ENCODE data around the gene ZNF331.
A peak's percentile ranks its signal among the peaks of the same experiment; 100 is the strongest.

The ZNF331 gene

DNA sequence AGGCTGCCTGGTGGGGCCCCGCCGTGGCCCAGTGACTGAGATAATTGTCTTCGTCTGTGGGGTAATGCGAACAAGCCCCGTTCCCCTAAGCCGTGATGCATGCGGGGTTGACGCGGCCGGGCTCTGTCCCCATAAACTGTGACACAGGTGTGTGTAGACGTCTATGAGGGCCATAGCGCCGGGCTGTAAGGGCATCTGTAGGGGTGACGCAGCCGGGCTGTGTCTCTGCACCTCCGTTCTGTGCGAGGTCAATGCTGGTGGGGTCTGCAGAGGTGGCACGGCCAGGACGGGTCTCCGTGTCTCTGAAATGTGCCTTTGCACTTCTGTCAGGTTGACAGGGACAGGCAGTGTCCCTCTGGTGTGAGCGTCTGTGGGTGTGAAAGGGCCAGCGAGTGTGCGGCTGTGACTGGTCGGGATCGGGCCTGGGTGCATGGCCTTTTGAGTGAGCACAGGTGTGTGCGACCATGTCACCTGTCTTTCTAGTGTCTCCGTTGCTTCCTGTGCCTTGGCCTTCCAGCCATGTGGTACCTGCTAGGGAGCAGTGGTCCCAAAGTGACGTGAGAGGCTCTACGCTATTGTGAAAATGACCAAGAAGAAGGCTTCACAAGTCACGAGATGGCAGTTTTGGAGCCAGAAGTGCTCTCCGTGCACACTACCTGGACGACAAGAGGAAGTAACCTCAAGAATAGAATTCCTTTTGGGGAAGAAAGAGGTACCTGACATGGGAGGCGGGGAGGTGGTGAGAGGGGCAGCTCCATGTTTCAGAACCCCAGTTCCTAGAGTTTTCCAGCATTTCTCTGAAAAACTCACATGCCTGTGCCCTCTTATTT is 16.4 kb upstream of the ZNF331 start:
- DNase-seq: no peak

GRCh38 chr19:53525922-53526321 is 12.0 kb upstream of the ZNF331 start:
- no peak for DNase-seq

DNA sequence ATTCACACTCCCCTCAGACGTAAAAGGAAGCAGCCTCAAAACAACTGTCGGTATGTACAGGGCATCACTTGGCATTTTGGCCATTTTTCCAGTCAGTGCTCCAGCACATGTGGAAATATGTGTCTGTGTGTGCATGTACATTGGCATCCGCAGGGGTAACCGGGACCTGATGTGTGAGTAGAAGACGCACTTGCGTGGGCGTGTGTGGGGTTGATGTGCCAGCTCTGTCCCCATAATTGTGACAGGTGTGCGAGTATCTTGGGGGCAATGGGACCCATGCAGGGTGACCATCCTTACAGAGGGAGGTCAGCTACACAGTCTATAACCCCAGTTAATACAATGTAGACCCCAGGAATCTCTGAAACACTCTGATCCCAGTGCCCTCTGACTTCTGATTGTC is 7.3 kb upstream of the ZNF331 start:
- DNase-seq: no peak

GRCh38 chr19:53531457-53531856 is 6.5 kb upstream of the ZNF331 start:
- DNase-seq: no peak

DNA sequence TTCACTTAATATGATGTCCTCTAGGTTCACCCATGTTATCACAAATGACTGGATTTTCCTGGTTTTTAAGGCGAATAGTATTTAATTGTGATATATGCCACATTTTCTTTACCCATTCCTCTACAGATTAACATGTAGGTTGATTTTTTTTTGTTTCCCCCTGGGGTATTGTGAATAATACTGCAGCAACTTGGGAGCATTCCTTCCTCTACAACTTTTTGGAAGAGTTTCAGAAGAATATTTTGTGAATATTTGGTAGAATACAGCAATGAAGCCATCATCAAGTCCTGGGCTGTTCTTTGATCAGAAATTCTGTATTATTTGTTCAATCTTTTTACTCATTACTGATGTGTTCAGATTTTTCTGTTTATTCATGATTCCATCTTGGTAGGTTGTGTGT is 5.6 kb upstream of the ZNF331 start:
- no peak for DNase-seq

GRCh38 chr19:53536225-53536548 is 1.8 kb upstream of the ZNF331 start:
- DNase-seq: no peak

DNA sequence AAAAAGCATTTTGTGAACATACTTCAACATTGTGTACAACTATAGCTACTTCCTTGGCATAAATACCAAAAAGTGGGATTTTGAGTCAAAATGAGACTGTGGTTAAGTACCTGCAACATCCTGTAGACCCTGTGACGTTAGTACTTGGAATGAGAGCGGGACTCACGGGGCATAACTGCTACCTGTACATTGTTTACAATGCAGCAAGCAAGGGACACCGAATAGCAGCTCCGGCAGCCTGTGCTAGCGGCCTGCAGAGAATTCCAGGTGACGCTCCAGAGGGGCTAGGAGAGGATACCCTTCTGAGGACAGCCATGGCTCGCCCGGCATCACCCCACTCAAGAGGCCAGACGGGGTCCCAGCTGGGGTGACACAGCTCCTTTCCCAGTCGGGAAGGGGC is 824 bp upstream of the ZNF331 start:
- no peak for DNase-seq

GRCh38 chr19:53538378-53539109 is 599 bp downstream of the ZNF331 start:
- no peak for DNase-seq

- DNase-seq: no peak
Observed at GRCh38 chr19:53540091-53540490, 2.1 kb downstream of the ZNF331 start.

- DNase-seq: no peak
Observed at GRCh38 chr19:53541971-53542370, 4.0 kb downstream of the ZNF331 start.

DNA sequence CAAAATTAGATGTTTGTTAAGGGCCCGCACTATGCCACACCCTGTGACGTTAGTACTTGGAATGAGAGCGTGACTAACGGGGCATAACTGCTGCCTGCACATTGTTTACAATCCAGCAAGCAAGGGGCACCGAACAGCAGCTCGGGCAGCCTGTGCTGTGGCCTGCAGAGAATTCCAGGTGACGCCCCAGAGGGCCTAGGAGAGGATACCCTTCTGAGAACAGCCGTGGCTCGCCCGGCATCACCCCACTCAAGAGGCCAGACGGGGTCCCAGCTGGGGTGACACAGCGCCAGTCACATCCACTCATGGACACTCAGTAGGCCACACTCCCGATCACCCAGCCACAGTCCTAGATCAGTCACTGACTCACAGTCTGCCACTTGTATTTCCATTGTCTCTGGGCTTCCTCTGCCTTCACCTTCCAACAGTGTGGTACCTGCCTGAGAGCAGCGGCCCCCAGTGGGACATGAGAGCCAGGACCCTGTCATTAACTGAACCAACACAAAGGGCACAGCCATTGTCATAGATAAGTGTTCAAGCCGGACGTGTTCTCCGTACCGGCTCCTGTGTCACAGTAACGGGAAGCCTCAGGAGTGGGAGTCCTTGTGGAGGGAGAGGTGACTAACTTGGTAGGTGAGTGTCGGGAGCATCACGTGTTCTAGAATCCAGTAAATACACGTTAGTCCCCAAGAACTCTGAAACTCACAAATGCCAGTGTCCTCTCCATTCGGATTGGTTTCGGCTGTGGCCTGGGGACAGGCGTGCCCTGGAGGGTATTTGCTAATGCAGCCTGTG is 7.5 kb downstream of the ZNF331 start:
- no peak for DNase-seq

- peak; percentile 26 to 36 for DNase-seq
Observed at GRCh38 chr19:53546758-53547513, 9.0 kb downstream of the ZNF331 start.

- DNase-seq: peak; percentile 78 to 80
Observed at GRCh38 chr19:53549340-53549739, 11.4 kb downstream of the ZNF331 start.

DNA sequence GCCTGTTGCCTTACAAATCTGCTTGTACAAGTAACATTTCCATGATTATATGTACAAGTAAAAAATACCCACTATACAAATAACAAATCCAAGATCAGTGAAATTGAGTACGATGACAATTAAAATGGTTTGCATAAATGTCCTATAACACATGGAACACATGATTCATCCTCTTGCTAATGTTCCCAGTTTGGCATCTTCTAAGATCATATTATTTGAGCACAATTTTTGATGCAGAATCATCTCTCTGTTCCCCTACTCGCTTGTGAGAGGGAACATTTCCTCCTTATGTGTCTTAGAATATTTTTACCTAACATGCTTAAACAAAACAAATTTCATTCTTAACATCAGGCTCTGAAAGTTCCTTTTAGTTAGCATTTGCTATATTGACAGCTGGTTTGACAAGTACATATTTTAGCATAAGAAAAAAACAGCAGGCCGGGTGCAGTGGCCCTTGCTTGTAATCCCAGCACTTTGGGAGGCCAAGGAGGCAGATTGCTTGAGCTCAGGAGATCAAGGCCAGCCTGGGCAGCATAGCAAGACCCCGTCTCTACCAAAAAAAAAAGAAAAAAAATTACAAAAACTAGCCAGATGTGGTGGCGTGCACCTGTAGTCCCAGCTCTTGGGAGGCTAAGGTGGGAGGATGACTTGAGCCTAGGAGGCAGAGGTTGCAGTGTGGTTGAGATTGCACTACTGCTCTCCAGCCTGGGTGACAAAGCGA is 14.2 kb downstream of the ZNF331 start:
- DNase-seq: no peak

- no peak for DNase-seq
Observed at GRCh38 chr19:53553156-53553555, 15.2 kb downstream of the ZNF331 start.

DNA sequence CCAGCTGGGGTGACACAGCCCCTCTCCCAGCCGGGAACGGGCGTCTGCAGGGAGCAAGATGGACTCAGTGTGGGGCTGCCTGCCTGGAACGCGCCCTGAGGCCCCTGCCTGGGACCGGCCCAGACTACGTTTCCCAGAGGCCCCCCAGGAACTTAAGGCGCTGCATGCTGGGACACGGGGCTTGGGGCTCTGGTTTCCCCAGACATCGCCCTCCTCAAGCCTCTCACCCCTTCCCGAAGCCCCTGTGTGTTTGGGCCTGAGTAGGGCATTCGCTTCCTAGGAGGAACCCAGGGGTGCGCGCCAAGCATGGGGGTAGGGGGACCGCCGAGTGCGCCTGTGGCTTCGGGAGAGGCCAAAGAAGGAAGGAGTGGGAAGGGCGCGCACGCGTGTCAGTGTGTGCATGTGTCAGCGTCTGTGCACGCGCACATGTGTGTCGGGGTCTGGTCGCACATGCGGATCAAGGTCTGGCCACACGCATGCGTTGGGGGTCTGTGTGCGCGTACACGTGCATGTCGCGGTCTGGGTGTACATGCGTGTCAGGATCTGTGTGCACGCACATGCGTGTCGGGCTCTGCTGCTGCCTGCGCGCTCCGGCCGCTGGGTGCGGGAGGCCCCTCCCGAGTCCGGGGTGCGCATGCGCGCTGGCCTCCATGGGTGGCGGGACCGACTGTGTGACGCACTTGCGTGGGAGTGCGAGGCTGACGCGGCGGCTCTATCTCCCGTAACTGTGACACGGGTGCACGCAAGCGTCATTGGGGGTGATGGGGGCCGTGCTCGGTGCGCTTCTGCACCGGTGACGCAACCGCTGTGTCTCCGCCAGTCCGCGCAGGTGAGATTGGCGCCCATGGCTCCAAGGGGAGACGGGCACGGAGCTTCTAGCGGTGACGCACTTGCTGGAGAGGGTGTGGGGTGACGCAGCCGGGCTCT is 16.2 kb downstream of the ZNF331 start:
- peak; percentile 90 to 92 for DNase-seq

- DNase-seq: no peak
Observed at GRCh38 chr19:53554804-53555203, 16.9 kb downstream of the ZNF331 start.

- no peak for DNase-seq
Observed at GRCh38 chr19:53555352-53555751, 17.4 kb downstream of the ZNF331 start.

GRCh38 chr19:53571339-53571738 is 33.4 kb downstream of the ZNF331 start:
- DNase-seq: no peak

DNA sequence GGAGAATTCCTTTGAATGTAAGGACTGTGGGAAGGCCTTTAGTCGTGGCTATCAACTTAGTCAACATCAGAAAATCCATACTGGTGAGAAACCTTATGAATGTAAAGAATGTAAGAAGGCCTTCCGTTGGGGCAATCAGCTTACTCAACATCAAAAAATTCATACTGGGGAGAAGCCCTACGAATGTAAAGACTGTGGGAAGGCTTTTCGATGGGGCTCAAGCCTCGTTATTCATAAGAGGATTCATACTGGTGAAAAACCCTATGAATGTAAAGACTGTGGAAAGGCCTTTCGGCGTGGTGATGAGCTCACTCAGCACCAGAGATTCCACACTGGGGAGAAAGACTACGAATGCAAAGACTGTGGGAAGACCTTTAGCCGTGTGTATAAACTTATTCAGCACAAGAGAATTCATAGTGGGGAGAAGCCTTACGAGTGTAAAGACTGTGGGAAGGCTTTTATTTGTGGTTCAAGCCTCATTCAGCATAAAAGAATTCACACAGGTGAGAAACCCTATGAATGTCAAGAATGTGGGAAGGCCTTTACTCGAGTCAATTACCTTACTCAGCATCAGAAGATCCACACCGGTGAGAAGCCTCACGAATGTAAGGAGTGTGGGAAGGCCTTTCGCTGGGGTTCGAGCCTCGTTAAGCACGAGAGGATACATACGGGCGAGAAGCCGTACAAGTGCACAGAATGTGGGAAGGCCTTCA is 39.2 kb downstream of the ZNF331 start:
- no peak for DNase-seq

Measured in inflammatory macrophage (primary cell).